Loucy (cell line): ENCODE data around the gene MGLL.

Experiments used
- CTCF ChIP-seq: fragments of 200-600 bp; sonication (generic); conservative IDR thresholded peaks from 2 replicates; pipeline ENCODE4 v1.5.1; 2014; ENCODE audit warnings: mild to moderate bottlenecking, antibody characterized with exemption, low read length
- EZH2phosphoT487 ChIP-seq: fragments of 200-600 bp; IDR thresholded peaks from 2 replicates; pipeline ENCODE4 v1.6.1; 2018; ENCODE audit warnings: antibody characterized with exemption, mild to moderate bottlenecking, moderate library complexity, borderline replicate concordance

DNA sequence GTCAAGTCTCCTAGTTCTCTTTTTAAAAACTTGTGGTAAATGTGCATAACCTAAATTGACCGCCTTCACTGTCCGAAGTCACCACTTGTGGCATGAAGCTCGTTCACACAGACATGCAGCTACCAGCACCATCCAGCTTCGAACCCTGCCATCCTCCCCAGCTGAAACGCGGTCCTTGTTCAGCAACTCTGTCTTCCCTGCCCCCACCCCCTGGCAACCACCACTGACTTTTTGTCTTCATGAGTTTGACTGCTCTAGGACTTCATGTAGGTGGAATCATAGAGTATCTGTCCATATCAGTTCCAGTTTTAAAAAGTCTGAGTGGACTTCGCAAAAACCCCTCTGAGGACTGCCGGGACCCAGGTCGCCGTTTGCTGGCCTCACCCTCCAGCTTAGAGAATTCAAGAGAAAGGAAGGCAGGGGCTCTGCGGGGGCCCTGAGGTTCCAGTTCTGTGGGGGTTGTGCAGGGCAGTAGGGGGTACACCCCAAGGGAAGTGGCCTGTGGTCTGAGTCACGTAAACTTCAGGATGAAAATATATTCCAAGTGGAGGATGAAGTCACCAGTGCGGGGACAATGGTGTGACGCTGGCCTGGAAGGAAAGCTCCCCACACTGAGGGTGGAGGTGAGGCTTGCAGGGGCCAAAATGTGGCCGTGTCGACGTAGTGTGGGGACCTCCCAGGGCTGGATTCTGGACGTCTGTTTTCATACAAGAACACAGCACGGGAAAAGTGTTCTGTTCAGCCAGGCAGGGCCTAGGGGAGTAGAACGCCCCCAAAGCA is 82.0 kb downstream of the MGLL start:
- no peak for TF ChIP-seq CTCF
- no peak for TF ChIP-seq EZH2phosphoT487
